Panc1 (cell line): ENCODE measurements around the gene FAM184B.

Experiments
- CTCF ChIP-seq: fragments of 450-650 bp; IDR thresholded peaks from 2 replicates; pipeline ENCODE4 v1.5.1; 2017; ENCODE audit warnings: mild to moderate bottlenecking
- REST ChIP-seq, 2 experiments: IDR thresholded peaks; 2 replicates each; pipeline ENCODE4 v1.6.1; 2011 to 2012; ENCODE audit warnings: low read depth in 2 of 2, control low read depth in 1 of 2, low read length in 1 of 2, mild to moderate bottlenecking in 1 of 2, moderate library complexity in 1 of 2; ENCODE audit not compliant: insufficient read depth in 1 of 2

DNA sequence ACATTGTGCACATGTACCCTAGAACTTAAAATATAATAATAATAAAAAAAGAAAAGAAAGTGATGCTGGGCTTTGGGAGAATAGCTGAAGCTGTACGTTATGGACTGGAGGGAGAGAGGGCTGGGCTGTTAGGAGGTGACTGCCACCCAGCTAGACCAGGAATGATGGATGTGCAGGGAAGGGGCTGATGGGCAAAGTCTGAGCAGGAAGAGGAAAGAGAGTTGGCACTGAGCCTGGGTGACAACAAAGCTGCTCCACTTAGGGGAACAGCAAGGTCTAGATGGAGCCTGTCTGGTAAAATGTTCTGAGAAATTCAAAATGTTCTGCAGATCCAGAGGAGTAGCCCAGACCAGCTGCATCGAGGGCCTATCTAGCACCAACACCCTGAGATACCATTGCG is 134.7 kb downstream of the FAM184B start:
- no peak for TF ChIP-seq CTCF
- TF ChIP-seq REST (IDR thresholded peaks at IDR 0.05; ENCODE audit: insufficient read depth in 1 of 2, low read depth in 2 of 2, low read length in 1 of 2): no peak
